NCI-H2196 treated with DMSO at 0.1 percent for 48 hours (cell line): Measurements from ENCODE around the gene RAVER1.

ENCODE experiments used
- DNase-seq: peaks from one replicate; lab custom pipeline; 2025; ENCODE audit not compliant: unreplicated experiment; lab: John Stamatoyannopoulos, UW

The RAVER1 gene

DNA sequence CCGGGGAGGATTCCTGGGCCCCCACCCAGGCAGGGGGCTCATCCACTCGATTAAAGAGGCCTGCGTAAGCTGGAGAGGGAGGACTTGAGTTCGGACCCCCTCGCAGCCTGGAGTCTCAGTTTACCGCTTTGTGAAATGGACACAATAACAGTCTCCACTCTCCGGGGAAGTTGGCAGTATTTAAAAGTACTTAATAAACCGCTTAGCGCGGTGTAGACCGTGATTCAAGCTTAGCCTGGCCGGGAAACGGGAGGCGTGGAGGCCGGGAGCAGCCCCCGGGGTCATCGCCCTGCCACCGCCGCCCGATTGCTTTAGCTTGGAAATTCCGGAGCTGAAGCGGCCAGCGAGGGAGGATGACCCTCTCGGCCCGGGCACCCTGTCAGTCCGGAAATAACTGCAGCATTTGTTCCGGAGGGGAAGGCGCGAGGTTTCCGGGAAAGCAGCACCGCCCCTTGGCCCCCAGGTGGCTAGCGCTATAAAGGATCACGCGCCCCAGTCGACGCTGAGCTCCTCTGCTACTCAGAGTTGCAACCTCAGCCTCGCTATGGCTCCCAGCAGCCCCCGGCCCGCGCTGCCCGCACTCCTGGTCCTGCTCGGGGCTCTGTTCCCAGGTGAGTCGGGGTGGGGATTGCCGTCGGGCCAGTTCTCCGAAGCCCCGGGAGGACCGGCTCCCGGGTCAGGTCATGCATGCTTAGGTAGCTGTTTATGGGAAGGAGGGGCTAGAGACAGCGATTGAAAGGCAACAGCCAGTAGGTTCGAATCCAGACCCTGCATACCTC lies 62.5 kb downstream of the RAVER1 start, which contains the start of gene ICAM1:
Gene ICAM1 (plus strand): TSS at position 505 of the 779 bp plus-strand sequence. CDS start 40 bp downstream, at position 545.
- DNase-seq, result no peak

DNA sequence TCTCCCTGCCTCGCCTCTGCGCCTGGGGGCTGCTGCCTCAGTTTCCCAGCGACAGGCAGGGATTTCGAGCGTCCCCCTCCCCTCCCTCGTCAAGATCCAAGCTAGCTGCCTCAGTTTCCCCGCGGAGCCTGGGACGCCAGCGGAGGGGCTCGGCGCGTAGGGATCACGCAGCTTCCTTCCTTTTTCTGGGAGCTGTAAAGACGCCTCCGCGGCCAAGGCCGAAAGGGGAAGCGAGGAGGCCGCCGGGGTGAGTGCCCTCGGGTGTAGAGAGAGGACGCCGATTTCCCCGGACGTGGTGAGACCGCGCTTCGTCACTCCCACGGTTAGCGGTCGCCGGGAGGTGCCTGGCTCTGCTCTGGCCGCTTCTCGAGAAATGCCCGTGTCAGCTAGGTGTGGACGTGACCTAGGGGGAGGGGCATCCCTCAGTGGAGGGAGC lies 63.1 kb downstream of the RAVER1 start:
- no peak for DNase-seq

DNA sequence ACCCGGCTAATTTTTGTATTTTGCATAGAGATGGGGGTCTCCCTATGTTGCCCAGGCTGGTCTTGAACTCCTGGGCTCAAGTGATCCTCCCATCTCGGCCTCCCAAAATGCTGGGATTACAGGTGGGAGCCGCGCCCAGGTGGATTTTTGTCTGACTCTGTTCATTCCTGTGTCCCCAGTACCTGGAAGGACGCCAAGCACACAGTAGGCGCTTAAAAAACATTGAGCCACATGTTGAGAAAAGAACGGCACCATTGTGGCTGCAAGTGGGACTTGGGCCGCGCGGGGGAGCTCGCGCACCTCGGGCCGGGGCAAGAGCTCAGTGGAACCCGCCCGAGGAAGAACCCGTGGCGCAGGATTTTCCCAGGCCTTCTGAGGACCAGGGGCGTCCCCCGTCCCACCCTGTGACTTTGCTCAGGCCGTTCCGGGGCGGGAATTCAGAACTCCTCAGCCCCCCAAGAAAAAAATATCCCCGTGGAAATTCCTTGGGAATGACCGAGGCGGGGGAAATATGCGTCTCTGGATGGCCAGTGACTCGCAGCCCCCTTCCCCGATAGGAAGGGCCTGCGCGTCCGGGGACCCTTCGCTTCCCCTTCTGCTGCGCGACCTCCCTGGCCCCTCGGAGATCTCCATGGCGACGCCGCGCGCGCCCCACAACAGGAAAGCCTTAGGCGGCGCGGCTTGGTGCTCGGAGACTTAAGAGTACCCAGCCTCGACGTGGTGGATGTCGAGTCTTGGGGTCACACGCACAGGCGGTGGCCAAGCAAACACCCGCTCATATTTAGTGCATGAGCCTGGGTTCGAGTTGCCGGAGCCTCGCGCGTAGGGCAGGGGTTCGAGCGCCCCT lies 63.8 kb downstream of the RAVER1 start:
- DNase-seq, result peak; percentile 56

GRCh38 chr19:10268071-10268470 lies 65.3 kb downstream of the RAVER1 start:
- DNase-seq, result no peak

GRCh38 chr19:10266706-10267105 lies 66.6 kb downstream of the RAVER1 start:
- no peak for DNase-seq
